Measurements from ENCODE around the gene INHBE.

Gene INHBE

DNA sequence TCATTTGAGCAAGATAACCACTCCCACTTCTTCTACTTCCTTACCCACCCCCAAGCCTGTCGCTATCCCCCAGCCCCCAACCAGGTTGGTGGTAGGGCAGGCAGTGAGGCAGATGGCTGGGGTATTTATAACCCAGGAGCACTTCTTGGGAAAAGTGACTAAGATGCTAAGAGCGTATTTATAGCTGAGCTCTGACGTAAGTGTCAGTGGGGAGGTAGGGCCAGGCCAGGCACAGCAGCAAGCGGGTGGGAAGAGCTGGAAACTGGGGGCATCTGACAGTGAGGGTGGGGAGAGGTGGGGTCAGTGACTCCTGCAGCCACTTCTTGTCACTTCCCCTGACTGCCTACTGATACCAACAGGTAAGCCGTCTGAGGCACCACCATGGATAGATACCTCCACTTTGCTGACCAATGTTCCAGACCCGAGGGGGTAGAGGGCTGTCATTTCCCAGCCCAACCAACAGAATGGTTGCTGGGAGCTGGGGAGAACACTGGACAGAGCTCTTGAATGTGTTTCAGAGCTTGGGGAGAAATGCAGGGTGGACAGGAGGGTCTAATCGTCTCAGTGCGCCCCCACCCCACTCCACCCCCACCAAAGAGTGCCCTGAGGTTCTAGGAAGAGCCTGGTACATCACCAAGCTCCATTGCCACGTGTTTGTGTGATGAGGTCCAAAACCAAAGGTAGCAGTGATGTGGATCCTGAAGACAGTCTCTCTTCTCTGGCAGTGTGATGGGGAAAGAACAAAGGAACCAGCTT, 2.7 kb upstream of the INHBE start (continued):
- TF ChIP-seq MYNN (tag by site-specific recombination; IDR thresholded peaks at IDR 0.05; ENCODE audit: borderline replicate concordance) (no peak), SALL2 (tag by site-specific recombination; IDR thresholded peaks at IDR 0.05; ENCODE audit: borderline replicate concordance) (no peak), ZNF433 (tag by site-specific recombination; IDR thresholded peaks at IDR 0.05; ENCODE audit: low read depth) (no peak), PRDM1 (tag by site-specific recombination; IDR thresholded peaks at IDR 0.05) (no peak), ZNF175 (tag by site-specific recombination; IDR thresholded peaks at IDR 0.05) (no peak), ZNF645 (tag by site-specific recombination; IDR thresholded peaks at IDR 0.05) (no peak), ZNF621 (tag by site-specific recombination; IDR thresholded peaks at IDR 0.05) (no peak), ZNF274 (IDR thresholded peaks at IDR 0.05; ENCODE audit: low read length) (no peak), ZNF274 (tag by site-specific recombination; IDR thresholded peaks at IDR 0.05; ENCODE audit: borderline replicate concordance) (no peak), ZNF707 (tag by site-specific recombination; IDR thresholded peaks at IDR 0.05) (no peak), ZSCAN30 (tag by site-specific recombination; IDR thresholded peaks at IDR 0.05) (no peak), ZEB2 (tag by site-specific recombination; IDR thresholded peaks at IDR 0.05) (no peak), ZNF623 (tag by site-specific recombination; IDR thresholded peaks at IDR 0.05) (no peak), ZNF518A (tag by site-specific recombination; conservative IDR thresholded peaks at IDR 0.05; ENCODE audit: low read depth) (no peak), SP7 (tag by site-specific recombination; IDR thresholded peaks at IDR 0.05) (no peak; the same call in 1 of the 2 replicates), GFI1B (tag by site-specific recombination; IDR thresholded peaks at IDR 0.05) (no peak), ZNF23 (tag by site-specific recombination; IDR thresholded peaks at IDR 0.05; ENCODE audit: borderline replicate concordance) (no peak), ZNF423 (tag by site-specific recombination; IDR thresholded peaks at IDR 0.05) (no peak), ZNF529 (tag by site-specific recombination; IDR thresholded peaks at IDR 0.05; ENCODE audit: insufficient replicate concordance) (no peak), ZNF654 (tag by site-specific recombination; IDR thresholded peaks at IDR 0.05; ENCODE audit: low read depth) (no peak), ZNF830 (tag by site-specific recombination; IDR thresholded peaks at IDR 0.05; ENCODE audit: low read depth) (no peak), ZFP41 (tag by site-specific recombination; IDR thresholded peaks at IDR 0.05; ENCODE audit: borderline replicate concordance) (no peak), BCL11B (tag by site-specific recombination; IDR thresholded peaks at IDR 0.05; ENCODE audit: low read depth) (no peak), ZNF16 (tag by site-specific recombination; IDR thresholded peaks at IDR 0.05; ENCODE audit: low read depth) (no peak), ZBTB44 (tag by site-specific recombination; IDR thresholded peaks at IDR 0.05) (no peak), TCF7L2 (IDR thresholded peaks at IDR 0.05; ENCODE audit: borderline replicate concordance, low read depth, low read length) (no peak), ZBTB17 (tag by site-specific recombination; IDR thresholded peaks at IDR 0.05) (no peak)
- TF ChIP-seq, protein P1, sequence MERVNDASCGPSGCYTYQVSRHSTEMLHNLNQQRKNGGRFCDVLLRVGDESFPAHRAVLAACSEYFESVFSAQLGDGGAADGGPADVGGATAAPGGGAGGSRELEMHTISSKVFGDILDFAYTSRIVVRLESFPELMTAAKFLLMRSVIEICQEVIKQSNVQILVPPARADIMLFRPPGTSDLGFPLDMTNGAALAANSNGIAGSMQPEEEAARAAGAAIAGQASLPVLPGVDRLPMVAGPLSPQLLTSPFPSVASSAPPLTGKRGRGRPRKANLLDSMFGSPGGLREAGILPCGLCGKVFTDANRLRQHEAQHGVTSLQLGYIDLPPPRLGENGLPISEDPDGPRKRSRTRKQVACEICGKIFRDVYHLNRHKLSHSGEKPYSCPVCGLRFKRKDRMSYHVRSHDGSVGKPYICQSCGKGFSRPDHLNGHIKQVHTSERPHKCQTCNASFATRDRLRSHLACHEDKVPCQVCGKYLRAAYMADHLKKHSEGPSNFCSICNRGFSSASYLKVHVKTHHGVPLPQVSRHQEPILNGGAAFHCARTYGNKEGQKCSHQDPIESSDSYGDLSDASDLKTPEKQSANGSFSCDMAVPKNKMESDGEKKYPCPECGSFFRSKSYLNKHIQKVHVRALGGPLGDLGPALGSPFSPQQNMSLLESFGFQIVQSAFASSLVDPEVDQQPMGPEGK (tag by site-specific recombination; IDR thresholded peaks at IDR 0.05), result peak; percentile 81
- TF ChIP-seq, protein P2, sequence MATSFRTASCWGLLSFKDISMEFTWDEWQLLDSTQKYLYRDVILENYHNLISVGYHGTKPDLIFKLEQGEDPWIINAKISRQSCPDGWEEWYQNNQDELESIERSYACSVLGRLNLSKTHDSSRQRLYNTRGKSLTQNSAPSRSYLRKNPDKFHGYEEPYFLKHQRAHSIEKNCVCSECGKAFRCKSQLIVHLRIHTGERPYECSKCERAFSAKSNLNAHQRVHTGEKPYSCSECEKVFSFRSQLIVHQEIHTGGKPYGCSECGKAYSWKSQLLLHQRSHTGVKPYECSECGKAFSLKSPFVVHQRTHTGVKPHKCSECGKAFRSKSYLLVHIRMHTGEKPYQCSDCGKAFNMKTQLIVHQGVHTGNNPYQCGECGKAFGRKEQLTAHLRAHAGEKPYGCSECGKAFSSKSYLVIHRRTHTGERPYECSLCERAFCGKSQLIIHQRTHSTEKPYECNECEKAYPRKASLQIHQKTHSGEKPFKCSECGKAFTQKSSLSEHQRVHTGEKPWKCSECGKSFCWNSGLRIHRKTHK (tag by site-specific recombination; IDR thresholded peaks at IDR 0.05), result no peak

Measured in HEK293 (cell line).